NCI-H1436 treated with DMSO at 0.1 percent for 48 hours (cell line): ENCODE results near the gene ACTL7A.
"Not testable (repeated sequence)": the region's sequence is repeated elsewhere in the genome, so short reads cannot be mapped to it uniquely, and the experiment has no call there.

ENCODE experiments used
- DNase-seq: peaks from one replicate; lab custom pipeline; 2025; lab: John Stamatoyannopoulos, UW

The ACTL7A gene

GRCh38 chr9:108861997-108862396 is at the start of gene ACTL7A:
TSS of gene ACTL7A (plus strand) at chr9:108862266. CDS start at chr9:108862323, 57 bp downstream.
- no peak for DNase-seq

- DNase-seq, result no peak
These were observed 49.6 kb upstream of the ACTL7A start for GRCh38 chr9:108812396-108813025.

GRCh38 chr9:108813951-108814601 is 48.0 kb upstream of the ACTL7A start:
- DNase-seq, result no peak

- no peak for DNase-seq
These were observed 46.9 kb upstream of the ACTL7A start for GRCh38 chr9:108815156-108815555.

GRCh38 chr9:108816037-108816436 is 46.0 kb upstream of the ACTL7A start:
- no peak for DNase-seq

GRCh38 chr9:108823829-108824228 is 38.2 kb upstream of the ACTL7A start:
- DNase-seq, result no peak

GRCh38 chr9:108830272-108830671 is 31.8 kb upstream of the ACTL7A start:
- no peak for DNase-seq

- DNase-seq, result no peak
These were observed 30.4 kb upstream of the ACTL7A start for GRCh38 chr9:108831496-108832178.

GRCh38 chr9:108832179-108832500 is 29.9 kb upstream of the ACTL7A start:
- DNase-seq, result no peak

- no peak for DNase-seq
These were observed 27.0 kb upstream of the ACTL7A start for GRCh38 chr9:108834959-108835665.

- DNase-seq, result no peak
These were observed 26.2 kb upstream of the ACTL7A start for GRCh38 chr9:108835831-108836230.

- DNase-seq, result no peak
These were observed 25.7 kb upstream of the ACTL7A start for GRCh38 chr9:108836319-108836718.

- DNase-seq, result no peak
These were observed 25.3 kb upstream of the ACTL7A start for GRCh38 chr9:108836781-108837180.

GRCh38 chr9:108837530-108837929 is 24.5 kb upstream of the ACTL7A start:
- DNase-seq, result no peak

GRCh38 chr9:108838017-108838416 is 24.0 kb upstream of the ACTL7A start:
- DNase-seq, result no peak

GRCh38 chr9:108839561-108839960 is 22.5 kb upstream of the ACTL7A start:
- DNase-seq, result not testable (repeated sequence)

- no peak for DNase-seq
These were observed 19.3 kb upstream of the ACTL7A start for GRCh38 chr9:108842610-108843295.

- DNase-seq, result no peak
These were observed 17.7 kb upstream of the ACTL7A start for GRCh38 chr9:108844391-108844790.

- peak; percentile 56 for DNase-seq
These were observed 17.2 kb upstream of the ACTL7A start for GRCh38 chr9:108844856-108845255.

GRCh38 chr9:108845507-108845906 is 16.6 kb upstream of the ACTL7A start:
- no peak for DNase-seq

- no peak for DNase-seq
These were observed 16.1 kb upstream of the ACTL7A start for GRCh38 chr9:108845947-108846346.

GRCh38 chr9:108848296-108848695 is 13.8 kb upstream of the ACTL7A start:
- DNase-seq, result not testable (repeated sequence)
